ENCODE measurements around the gene SH3BP4.
"Not testable (repeated sequence)": the region's sequence is repeated elsewhere in the genome, so short reads cannot be mapped to it uniquely, and the experiment has no call there.

SH3BP4 gene

DNA sequence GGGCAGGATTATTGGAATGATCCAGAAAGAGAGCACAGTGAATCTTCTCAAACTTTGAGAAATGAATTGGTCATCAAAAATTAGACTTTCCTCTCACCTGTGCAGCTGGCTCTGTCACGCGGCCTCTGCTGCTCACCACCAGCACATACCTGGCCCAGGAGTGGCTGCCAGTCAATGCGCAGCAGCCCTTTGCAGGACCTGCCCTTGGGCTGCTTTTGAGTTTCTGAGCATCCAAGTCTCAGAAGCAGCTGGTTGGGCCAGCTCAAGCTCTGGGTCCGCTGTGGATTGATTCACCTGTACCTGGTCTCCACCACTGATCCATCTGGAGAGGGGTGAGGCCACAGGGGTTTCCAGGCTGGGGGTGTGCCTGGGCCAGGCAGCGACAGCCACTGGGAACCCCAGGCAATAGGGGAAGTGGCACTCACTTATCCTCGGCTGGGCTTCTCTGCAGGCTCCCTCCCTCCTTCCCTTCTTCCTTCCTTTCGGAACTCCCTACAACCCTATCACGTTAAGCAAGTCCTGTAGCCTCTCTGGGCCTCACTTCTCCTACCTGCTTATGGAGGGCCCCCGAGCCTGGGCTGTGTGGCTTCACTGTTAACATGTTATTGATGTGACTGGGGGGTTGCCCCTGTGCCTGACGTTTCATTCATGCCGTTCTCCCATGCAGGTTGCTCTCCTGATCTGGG lies 48.1 kb downstream of the SH3BP4 start:
- no peak for DNase-seq

DNA sequence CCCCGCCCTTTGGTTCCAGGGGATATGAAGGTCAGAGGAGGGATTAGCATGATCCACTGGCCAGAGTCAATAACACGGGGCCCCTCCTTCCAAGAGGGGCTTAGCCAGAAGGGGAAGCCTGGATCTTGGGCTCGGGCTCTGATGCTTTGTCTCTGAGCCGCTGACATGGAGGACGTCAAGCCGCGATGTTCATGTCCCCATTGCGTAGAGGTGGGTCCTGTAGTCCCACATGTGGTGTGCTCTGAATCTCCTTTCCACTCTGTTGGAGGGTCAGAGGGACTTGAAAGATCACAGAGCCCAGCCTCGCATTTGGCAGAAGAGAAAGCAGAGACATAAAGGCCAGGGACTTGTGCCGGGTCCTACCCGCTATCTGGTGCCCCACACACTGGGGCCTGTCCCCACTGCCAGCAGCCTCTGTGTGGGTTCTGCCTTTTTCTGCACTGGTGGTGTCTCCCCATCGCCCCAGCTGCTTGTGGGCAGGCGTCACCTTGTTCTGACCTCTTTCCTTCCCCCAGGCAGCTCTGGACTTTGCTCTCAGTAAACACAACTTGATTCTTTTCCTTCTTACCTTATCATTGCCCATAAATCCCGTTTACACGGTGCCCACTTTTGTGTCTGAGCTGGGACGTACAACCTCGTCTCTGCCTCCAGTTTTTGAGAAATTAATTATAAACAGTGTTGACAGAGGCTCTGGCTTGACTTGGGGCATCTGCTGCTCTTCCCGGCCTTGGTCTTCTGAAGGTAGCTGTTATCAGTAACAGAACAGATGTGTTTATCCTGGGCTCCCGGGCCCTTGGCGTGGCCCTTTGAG lies 48.8 kb downstream of the SH3BP4 start:
- DNase-seq = no peak

DNA sequence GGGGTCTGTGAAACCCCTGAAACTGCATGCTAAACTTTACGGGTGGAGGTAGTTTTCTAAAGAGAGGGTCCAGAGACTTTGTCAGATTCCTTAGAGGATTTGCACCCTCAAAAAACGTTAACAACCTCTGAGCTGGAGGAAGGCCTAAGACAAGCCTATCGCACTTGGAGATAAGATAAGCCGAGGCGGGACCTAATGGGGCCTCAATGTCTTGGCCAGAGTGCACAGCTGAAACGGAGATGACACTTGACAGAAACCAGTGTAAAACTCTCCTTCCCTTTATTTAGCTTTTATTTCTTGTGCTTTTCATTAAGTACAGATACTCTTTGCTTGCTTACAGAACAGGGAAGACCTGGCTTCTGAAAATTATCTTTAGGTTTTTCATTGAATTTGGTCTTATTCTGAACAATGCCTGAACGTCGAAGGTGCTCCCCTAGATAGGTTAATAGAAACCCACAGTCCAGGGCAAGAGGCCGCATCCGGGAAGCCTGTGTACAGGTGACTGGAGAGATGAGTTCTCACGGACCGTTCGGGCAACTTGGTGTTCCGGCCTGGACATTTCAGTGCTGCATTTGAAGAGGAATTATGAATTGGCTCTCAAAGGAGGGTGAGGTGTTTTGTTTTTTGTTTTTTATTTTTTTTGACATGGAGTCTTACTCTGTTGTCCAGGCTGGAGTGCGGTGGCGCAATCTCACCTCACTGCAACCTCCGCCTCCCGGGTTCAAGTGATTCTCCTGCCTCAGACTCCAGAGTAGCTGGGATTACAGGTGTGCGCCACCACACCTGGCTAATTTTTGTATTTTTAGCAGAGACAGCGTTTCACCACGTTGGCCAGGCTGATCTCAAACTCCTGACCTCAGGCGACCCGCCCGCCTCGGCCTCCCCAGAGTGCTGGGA lies 49.7 kb downstream of the SH3BP4 start:
- no peak for DNase-seq

DNA sequence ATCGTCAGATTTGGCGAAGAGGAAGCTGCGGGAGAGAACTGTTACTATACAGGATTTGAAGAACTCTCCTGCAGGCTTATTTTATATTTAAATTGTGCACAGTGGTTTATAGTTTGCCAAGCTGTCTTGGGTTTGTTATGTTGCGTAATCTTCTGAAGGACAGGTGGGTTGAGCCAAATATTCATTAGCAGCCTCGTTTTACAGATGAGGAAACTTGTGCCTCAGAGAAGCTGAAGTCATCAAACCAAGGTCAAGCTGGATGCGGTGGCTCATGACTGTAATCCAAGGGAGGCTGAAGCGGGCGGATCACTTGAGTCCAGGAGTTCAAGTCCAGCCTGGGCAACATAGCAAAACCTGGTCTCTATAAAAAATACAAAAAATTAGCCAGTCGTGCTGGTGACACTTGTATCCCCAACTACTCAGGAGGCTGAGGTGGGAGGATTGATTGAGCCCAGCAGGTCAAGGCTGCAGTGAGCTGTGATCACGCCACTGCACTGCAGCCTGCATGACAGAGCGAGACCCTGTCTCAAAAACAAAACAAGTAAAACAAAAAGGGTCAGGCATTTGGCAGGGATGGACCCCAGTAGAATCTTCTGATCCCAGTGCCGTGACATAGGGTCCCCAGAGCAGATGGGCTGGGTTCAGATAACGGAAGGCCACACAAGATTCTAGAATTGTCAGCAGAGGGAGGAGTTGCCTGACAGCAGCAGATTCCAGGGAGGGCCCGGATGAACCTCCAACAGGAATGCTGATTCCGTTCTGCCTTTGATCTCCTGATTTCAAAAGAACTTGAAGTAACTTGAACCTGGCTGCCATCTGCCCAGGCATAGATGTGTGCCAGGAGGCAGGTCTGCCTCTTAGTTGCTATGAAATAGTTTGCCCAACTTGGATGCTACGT lies 50.6 kb downstream of the SH3BP4 start:
- no peak for DNase-seq

DNA sequence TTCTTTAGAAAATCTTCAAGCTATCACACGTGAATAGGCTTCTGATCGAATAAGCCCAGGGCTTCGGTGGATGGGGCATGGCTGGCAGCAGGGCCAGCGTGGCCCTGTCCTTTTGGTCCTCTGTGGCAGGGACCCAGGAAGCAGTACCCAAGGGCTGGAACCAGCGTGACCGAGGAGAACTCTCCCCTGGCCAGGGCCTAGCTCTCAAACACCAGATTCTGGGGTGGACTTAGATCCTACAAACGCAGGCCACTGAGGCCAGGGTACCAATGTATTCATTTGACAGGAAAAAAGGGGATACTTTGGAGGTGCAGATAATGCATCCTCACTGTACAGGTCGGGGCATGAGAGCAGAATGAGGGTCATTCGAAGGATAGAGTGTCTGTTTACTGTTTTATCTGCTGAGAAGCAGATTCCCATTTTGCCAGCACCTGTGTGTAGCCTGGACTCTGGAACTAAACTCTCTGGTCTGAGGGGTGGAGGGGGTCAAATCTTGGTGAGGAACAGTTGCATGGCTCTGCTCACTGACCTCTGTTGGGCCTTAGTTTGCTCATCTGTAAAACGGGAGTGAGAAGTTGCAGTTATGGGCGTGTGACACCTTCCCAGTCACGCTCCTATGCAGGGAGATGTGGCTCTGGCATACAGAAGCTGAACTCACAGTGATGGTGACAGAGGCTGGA lies 51.4 kb downstream of the SH3BP4 start:
- no peak for DNase-seq

GRCh38 chr2:235004329-235004903 lies 52.6 kb downstream of the SH3BP4 start:
- DNase-seq = no peak

- no peak for DNase-seq
Measured at GRCh38 chr2:235005023-235005422, 53.2 kb downstream of the SH3BP4 start.

DNA sequence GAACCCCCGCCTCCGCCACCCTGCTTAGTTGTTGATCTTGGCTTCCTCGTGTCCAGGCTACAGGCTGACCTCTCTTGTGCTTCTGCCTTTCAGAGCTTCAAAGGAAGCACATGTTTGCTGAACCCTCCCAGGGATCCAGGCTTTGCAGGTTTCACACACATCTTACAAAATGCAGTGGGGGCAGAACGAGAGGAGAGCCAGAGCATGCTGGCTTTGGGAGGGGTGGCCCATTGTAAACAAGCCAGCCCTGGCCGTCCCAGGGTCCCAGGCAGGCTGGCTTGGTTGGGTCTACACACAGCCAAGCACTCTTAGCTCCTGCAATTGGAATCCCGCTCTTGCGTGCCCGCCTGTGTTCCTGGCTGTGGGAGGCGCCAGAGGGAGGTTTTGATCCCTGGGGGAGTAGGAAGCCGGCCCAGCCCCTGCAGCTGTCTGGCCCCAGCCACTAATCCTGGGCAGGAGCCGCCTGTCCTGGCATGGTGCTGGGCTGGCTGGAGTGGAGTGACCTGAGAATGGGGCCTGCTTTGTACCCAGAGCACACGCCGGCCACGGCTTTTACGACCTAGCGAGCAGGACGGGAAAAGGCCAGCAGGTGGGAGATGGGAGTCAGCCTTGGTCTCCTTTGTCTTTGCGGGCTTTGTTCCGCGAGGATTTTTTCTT lies 53.9 kb downstream of the SH3BP4 start:
- peak in 2 of 3 experiments; percentile 17 to 18 for DNase-seq

GRCh38 chr2:235006461-235006860 lies 54.6 kb downstream of the SH3BP4 start:
- no peak for DNase-seq

- DNase-seq = no peak
Measured at GRCh38 chr2:235006986-235007385, 55.2 kb downstream of the SH3BP4 start.

GRCh38 chr2:235007664-235008457 lies 56.0 kb downstream of the SH3BP4 start:
- no peak for DNase-seq

GRCh38 chr2:235008584-235009044 lies 56.8 kb downstream of the SH3BP4 start:
- DNase-seq = peak in 2 of 3 experiments; percentile 50 to 64

GRCh38 chr2:235009081-235009480 lies 57.3 kb downstream of the SH3BP4 start:
- DNase-seq = no peak

GRCh38 chr2:235010117-235010714 lies 58.4 kb downstream of the SH3BP4 start:
- DNase-seq = no peak

DNA sequence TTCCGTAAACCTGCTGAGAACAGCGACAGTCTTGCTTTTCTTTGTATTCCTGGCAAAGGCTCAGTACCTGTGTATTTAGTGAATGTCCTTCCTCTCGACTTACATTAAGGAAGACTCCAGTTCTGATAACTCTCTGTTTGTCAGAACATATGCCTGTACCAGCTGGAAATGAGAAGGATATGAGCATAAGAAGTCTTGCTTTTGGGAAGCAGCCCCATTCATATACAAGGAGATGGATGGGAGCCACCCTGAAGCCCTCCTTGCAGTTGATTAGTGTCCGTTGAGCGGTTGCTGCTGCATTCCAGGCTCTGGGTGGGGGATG lies 59.8 kb downstream of the SH3BP4 start:
- no peak for DNase-seq

DNA sequence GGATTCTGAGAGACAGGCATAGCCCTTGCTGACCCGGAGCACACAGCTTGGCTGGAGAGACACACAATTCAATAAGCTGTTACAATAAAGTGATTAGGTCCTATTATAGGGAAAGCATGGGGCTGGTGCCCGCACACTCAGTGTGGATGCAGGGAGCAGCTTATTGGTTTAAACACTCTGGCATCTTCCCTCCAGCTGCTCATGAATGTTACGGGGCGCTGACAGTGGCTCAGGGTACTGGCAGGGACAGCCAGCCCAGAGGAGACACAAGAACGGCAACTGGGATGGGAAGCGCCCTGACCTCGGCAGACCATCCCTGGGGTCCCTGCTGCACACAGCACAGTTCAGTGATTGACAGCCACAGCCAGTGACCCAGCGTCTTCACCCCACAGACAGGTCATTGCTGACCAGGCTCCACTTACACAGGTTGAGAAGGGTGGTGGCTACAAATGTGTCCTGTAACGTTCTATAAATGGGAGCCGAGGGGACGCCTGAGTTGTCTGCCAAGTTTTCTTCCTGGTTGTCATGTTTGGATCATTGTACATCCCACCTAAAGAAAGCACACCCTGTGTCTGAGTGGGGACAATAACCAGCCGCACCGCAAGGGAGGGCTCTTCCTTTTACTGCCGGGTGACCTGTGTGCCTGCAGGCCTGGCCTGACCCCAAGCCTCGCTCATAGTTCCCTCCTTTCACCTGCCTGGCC lies 60.3 kb downstream of the SH3BP4 start:
- DNase-seq = no peak

DNA sequence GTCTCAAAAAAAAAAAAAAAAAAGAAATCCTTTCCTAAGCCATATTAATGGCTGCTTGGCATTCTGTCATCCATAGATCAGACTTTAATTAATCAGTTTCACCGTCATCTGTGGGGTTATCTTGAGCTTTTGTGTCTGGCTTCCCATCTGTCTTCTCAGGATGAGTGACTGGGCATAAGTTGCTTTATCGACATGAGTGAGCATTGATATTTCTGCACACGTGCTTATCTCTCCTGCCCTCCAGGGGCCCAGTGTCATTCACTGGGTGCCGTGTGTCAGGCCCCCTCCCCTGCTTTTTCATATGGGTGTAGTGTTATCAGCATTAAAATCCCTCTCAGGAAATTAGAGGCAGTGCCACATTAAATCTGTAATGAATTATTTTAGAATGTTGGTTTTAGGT lies 65.6 kb downstream of the SH3BP4 start:
- no peak for DNase-seq

GRCh38 chr2:235018838-235019237 lies 67.0 kb downstream of the SH3BP4 start:
- DNase-seq = no peak

- not testable (repeated sequence) for DNase-seq
Measured at GRCh38 chr2:235020141-235020540, 68.3 kb downstream of the SH3BP4 start.

All from NCI-H1417 (cell line).